Measurements from ENCODE around the gene SAMD11.

DNA sequence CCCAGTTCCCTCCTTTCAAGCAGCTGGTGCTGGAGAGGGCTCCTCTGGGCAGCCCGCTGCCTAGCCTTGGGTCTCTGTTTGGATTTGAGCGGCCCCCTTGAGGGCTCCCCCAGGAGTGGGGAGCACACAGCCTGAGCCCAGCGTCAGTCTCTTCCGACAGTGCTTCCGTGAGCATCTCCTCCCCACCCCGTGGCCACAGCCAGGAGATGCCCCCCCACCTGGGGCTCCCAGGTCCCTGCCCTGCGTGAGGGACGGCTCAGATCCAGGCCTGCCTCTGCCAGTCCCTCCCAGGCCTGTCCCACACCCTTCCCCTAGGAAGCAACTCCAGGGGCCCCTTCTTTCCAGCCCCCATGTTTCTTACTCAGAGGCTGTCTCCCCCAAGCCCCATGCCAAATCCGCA lies 3.5 kb downstream of the SAMD11 start:
- TF ChIP-seq POLR2A (IDR thresholded peaks at IDR 0.05; ENCODE audit: low read depth, low read length) (no peak), POLR2AphosphoS5 (IDR thresholded peaks at IDR 0.05; ENCODE audit: low read depth, low read length) (no peak), TAF1 (IDR thresholded peaks at IDR 0.05; ENCODE audit: low read depth, low read length) (no peak), POU2F2 (IDR thresholded peaks at IDR 0.05; ENCODE audit: low read depth, low read length) (no peak)
